A549 (cell line): ENCODE results near the gene AGA. TPM values are rescaled to one million over a fixed set of nuclear protein-coding genes. Genes with fewer than 3 reads are reported as not detected.

Experiments used
- ATAC-seq, 2 experiments: fragments of 200-7000 bp in 1 of 2; fragments of >200 bp in 1 of 2; cut with Nextera tagmentation in 1 of 2; cut with Tn5 transposase in 1 of 2; 3 replicates each; pipeline versions ENCODE4 v1.8.0 to v1.9.1; 2018 to 2020; ENCODE audit warnings: mild to moderate bottlenecking in 1 of 2, moderate library complexity in 1 of 2
- CTCF ChIA-PET: fragments of 300-600 bp; sonication (Branson Sonifier 250); formaldehyde crosslinking; extraction: SDS; loops from one replicate; lab custom pipeline; 2021; ENCODE audit warnings: antibody characterized with exemption, inconsistent platforms; lab: Yijun Ruan, JAX
- POLR2A ChIA-PET: fragments of 350-600 bp; formaldehyde crosslinking; extraction: SDS; loops from one replicate; lab custom pipeline; 2021; ENCODE audit warnings: antibody characterized with exemption, inconsistent platforms; lab: Yijun Ruan, JAX
- DNase-seq, 2 experiments: peaks; one replicate each; pipeline versions ENCODE4 v3.0.0 to v3.0.0-alpha.2; 2011 to 2016; ENCODE audit warnings: low read depth in 1 of 2, low spot score in 1 of 2
- FAIRE-seq: peaks from 2 replicates; lab custom pipeline; 2011; peaks lifted over from hg19 to GRCh38; lab: Jason Lieb, UNC
- H3K27ac ChIP-seq, 2 experiments: fragments of >200 bp; sonication (Bioruptor Twin); formaldehyde crosslinking; 3 replicates each; pipeline ENCODE4 v1.5.1; 2016 to 2017
- H3K4me1 ChIP-seq: fragments of >200 bp; sonication (Bioruptor Twin); formaldehyde crosslinking; 3 replicates; pipeline ENCODE4 v1.6.1; 2016
- H3K4me2 ChIP-seq: fragments of >200 bp; sonication (Bioruptor Twin); formaldehyde crosslinking; 3 replicates; pipeline ENCODE4 v1.6.1; 2016
- H3K4me3 ChIP-seq: fragments of >200 bp; sonication (Bioruptor Twin); formaldehyde crosslinking; 3 replicates; pipeline ENCODE4 v1.5.1; 2016
- H3K9me3 ChIP-seq: fragments of >200 bp; sonication (Bioruptor Twin); formaldehyde crosslinking; 3 replicates; pipeline ENCODE4 v1.6.1; 2016
- ATOH8 ChIP-seq: fragments of 250-450 bp; sonication (Bioruptor Pico); IDR thresholded peaks from 2 replicates; pipeline ENCODE4 v1.5.0; 2020; ENCODE audit warnings: low read depth, mild to moderate bottlenecking, moderate library complexity
- CBX2 ChIP-seq: fragments of 200-600 bp; sonication (generic); IDR thresholded peaks from 2 replicates; pipeline ENCODE4 v1.6.1; 2016; ENCODE audit warnings: low read depth, mild to moderate bottlenecking, borderline replicate concordance
- CEBPB ChIP-seq, 2 experiments: fragments of >200 bp in 1 of 2; sonication (Bioruptor Twin) in 1 of 2; formaldehyde crosslinking in 1 of 2; IDR thresholded peaks; 2 replicates each; pipeline ENCODE4 v1.6.1; 2012 to 2016
- CHD4 ChIP-seq: fragments of 200-600 bp; sonication (generic); IDR thresholded peaks from 2 replicates; pipeline ENCODE4 v1.6.1; 2016; ENCODE audit warnings: antibody characterized with exemption, mild to moderate bottlenecking, borderline replicate concordance
- CTCF ChIP-seq: fragments of >200 bp; sonication (Bioruptor Twin); formaldehyde crosslinking; IDR thresholded peaks from 3 replicates; pipeline ENCODE4 v1.5.1; 2016
- GATA3 ChIP-seq: IDR thresholded peaks from 2 replicates; pipeline ENCODE4 v1.6.1; 2012; ENCODE audit warnings: borderline replicate concordance
- HEYL ChIP-seq: fragments of 250-450 bp; sonication (Bioruptor Pico); IDR thresholded peaks from 2 replicates; pipeline ENCODE4 v1.8.0; 2021; ENCODE audit warnings: mild to moderate bottlenecking, moderate library complexity
- KDM1A ChIP-seq: fragments of 200-600 bp; sonication (generic); IDR thresholded peaks from 2 replicates; pipeline ENCODE4 v1.6.1; 2016; ENCODE audit warnings: low read depth, mild to moderate bottlenecking
- KDM5A ChIP-seq: fragments of 200-600 bp; sonication (generic); IDR thresholded peaks from 2 replicates; pipeline ENCODE4 v1.6.1; 2016; ENCODE audit warnings: antibody characterized with exemption, mild to moderate bottlenecking
- MAFK ChIP-seq: fragments of 450-650 bp; IDR thresholded peaks from 2 replicates; pipeline ENCODE4 v1.6.1; 2014; ENCODE audit not compliant: partially characterized antibody
- NR3C1 ChIP-seq: fragments of >200 bp; sonication (Bioruptor Twin); formaldehyde crosslinking; IDR thresholded peaks from 3 replicates; pipeline ENCODE4 v1.6.1; 2017
- PHF8 ChIP-seq: fragments of 200-600 bp; sonication (generic); IDR thresholded peaks from 2 replicates; pipeline ENCODE4 v1.6.1; 2016; ENCODE audit warnings: low read depth, mild to moderate bottlenecking, antibody characterized with exemption, moderate library complexity, borderline replicate concordance
- POLR2AphosphoS2 ChIP-seq: conservative IDR thresholded peaks from 2 replicates; pipeline ENCODE4 v1.6.1; 2012; ENCODE audit warnings: low read length, improper control_type of control experiment, inconsistent platforms
- RAD21 ChIP-seq, 2 experiments: fragments of >200 bp in 1 of 2; sonication (Bioruptor Twin) in 1 of 2; formaldehyde crosslinking in 1 of 2; IDR thresholded peaks in 1 of 2; conservative IDR thresholded peaks in 1 of 2; 2 replicates in 1 of 2; 3 replicates in 1 of 2; pipeline ENCODE4 v1.6.1; 2012 to 2018; ENCODE audit warnings: inconsistent platforms in 1 of 2
- SMC3 ChIP-seq: fragments of >200 bp; sonication (Bioruptor Twin); formaldehyde crosslinking; IDR thresholded peaks from 3 replicates; pipeline ENCODE4 v1.6.1; 2018; ENCODE audit warnings: inconsistent platforms
- SREBF2 ChIP-seq: fragments of 450-650 bp; IDR thresholded peaks from 2 replicates; pipeline ENCODE4 v1.6.1; 2014; ENCODE audit warnings: mild to moderate bottlenecking, moderate library complexity
- USF2 ChIP-seq: fragments of 450-650 bp; IDR thresholded peaks from 2 replicates; pipeline ENCODE4 v1.6.1; 2014; ENCODE audit warnings: antibody characterized with exemption
- ZNF302 ChIP-seq: fragments of 250-450 bp; sonication (Bioruptor Pico); IDR thresholded peaks from 2 replicates; pipeline ENCODE4 v1.9.0; 2021; ENCODE audit warnings: inconsistent platforms, mild to moderate bottlenecking, moderate library complexity
- ZSCAN20 ChIP-seq: fragments of 250-450 bp; sonication (Bioruptor Pico); IDR thresholded peaks from 2 replicates; pipeline ENCODE4 v1.8.0; 2022; ENCODE audit warnings: mild to moderate bottlenecking, moderate library complexity
- WGBS: methylation state at CpG from one replicate; pipeline ENCODE4 v1.1.6; 2017; ENCODE audit errors: missing lambda C conversion rate; 5-methylcytosine and 5-hydroxymethylcytosine counted together
- polyA plus RNA-seq, 4 experiments: library from polyadenylated mRNA; depleted of rRNA in 3 of 4; stranded (reverse); fragments of >200 nt; fragmentation: RNase III in 1 of 4; extraction: RNeasy Plus Mini Kit Qiagen cat#74134 plus additional on column Dnase treatment in 1 of 4; gene quantifications; 2 replicates in 3 of 4; 3 replicates in 1 of 4; pipeline ENCODE4 v1.2.3, GENCODE V29; 2011 to 2017

Gene AGA
- polyA plus RNA-seq, 2 of the 4 experiments (the other 2 are of a cell fraction), result 25.1 to 44.0 TPM

GRCh38 chr4:177384856-177385397 is 57.3 kb downstream of the AGA start:
- 75% methylated on average over 4 of the region's 4 CpGs for WGBS
- TF ChIP-seq ZNF302 (CRISPR knock-in tag) (no peak), KDM1A (no peak), MAFK (no peak), POLR2AphosphoS2 (no peak), PHF8 (no peak), CEBPB (IDR thresholded peaks at IDR 0.05) (no peak), NR3C1 (no peak), HEYL (CRISPR knock-in tag) (no peak), SMC3 (no peak)
- TF ChIP-seq, all 56 proteins: peak for 0
- ChIA-PET POLR2A (no interaction called here), CTCF (no interaction called here)
- ATAC-seq (no peak), DNase-seq (no peak), FAIRE-seq (no peak)
- Histone ChIP-seq H3K4me2 (no peak overlapping the region), H3K4me1 (no peaks in the 10 kb centered on the region), H3K27ac (no peak overlapping the region), H3K9me3 (no peaks in the 10 kb centered on the region), H3K4me3 (no peak overlapping the region)

- CTCF ChIA-PET, result interaction anchor here (0.7 kb wide), 1 partner anchor 79 kb away, joined by 3 read pairs; no protein-coding TSS in a partner anchor
- FAIRE-seq, result no peak
- WGBS, result 88% methylated on average over 7 of the region's 13 CpGs
Observed at GRCh38 chr4:177381762-177382310, 60.4 kb downstream of the AGA start.

More at GRCh38 chr4:177381762-177382310, 60.4 kb downstream of the AGA start:
- no peaks in the 10 kb centered on the region for H3K9me3 ChIP-seq
- no peak overlapping the region for H3K4me2 ChIP-seq
- no peaks in the 10 kb centered on the region for H3K4me1 ChIP-seq
- H3K4me3 ChIP-seq, result no peak overlapping the region
- TF ChIP-seq KDM5A (no peak), CTCF (no peak), ATOH8 (no peak), GATA3 (no peak), SREBF2 (no peak), ZSCAN20 (CRISPR knock-in tag) (no peak), CHD4 (no peak), KDM1A (no peak), USF2 (no peak), RAD21 (conservative IDR thresholded peaks at IDR 0.05 in 1 of 2, IDR thresholded peaks at IDR 0.05 in 1 of 2) (no peak), CBX2 (no peak)
- TF ChIP-seq, all 56 proteins: peak for 0
- POLR2A ChIA-PET, result no interaction called here
- H3K27ac ChIP-seq, result no peak overlapping the region
- DNase-seq (no peak), ATAC-seq (no peak)

Other genes with a start within 250 kb of the AGA start
- 29.1 and 42.0 TPM in 2 replicates for gene NEIL3, start 132.6 kb downstream of the AGA start, polyA plus RNA-seq (2011; rRNA removed)
- 22.1 to 25.8 TPM (median 23.4 TPM) in 3 replicates for gene NEIL3, start 132.6 kb downstream of the AGA start, polyA plus RNA-seq (2017; fragmentation: RNase III; extraction: RNeasy Plus Mini Kit Qiagen cat#74134 plus additional on column Dnase treatment)